ENCODE results near the gene VPS35.

Gene VPS35

GRCh38 chr16:46651305-46651704, 37.7 kb downstream of the VPS35 start:
- TF ChIP-seq CTCF (conservative IDR thresholded peaks at IDR 0.05) (no peak), ZFX (IDR thresholded peaks at IDR 0.05) (no peak)
- H3K27ac ChIP-seq: no peak overlapping the region

- no peak for TF ChIP-seq CTCF (conservative IDR thresholded peaks at IDR 0.05)
- no peak for TF ChIP-seq ZFX (IDR thresholded peaks at IDR 0.05)
- no peak overlapping the region for H3K27ac ChIP-seq
Observed at GRCh38 chr16:46650254-46650623, 38.7 kb downstream of the VPS35 start.

GRCh38 chr16:46649588-46650253, 39.3 kb downstream of the VPS35 start:
- no peak overlapping the region for H3K27ac ChIP-seq
- TF ChIP-seq ZFX (IDR thresholded peaks at IDR 0.05) (no peak), CTCF (conservative IDR thresholded peaks at IDR 0.05) (no peak)

- no peak overlapping the region for H3K27ac ChIP-seq
- no peak for TF ChIP-seq ZFX (IDR thresholded peaks at IDR 0.05)
- no peak for TF ChIP-seq CTCF (conservative IDR thresholded peaks at IDR 0.05)
Observed at GRCh38 chr16:46648656-46649055, 40.3 kb downstream of the VPS35 start.

GRCh38 chr16:46638947-46639925, 49.7 kb downstream of the VPS35 start:
- TF ChIP-seq CTCF (conservative IDR thresholded peaks at IDR 0.05): no peak
- H3K27ac ChIP-seq: no peak overlapping the region

GRCh38 chr16:46632778-46633733, 55.9 kb downstream of the VPS35 start:
- no peak overlapping the region for H3K27ac ChIP-seq
- TF ChIP-seq CTCF (conservative IDR thresholded peaks at IDR 0.05) (no peak), ZFX (IDR thresholded peaks at IDR 0.05) (no peak)

All from C4-2B (cell line).